Activated naive CD8-positive, alpha-beta T cell treated with anti-CD3 and anti-CD28 coated beads, Interleukin-2, amount 10 ng/mL, durations not matched to agents 7 days and 5 days (primary cell): ENCODE results near the gene FILIP1L. TPM values are rescaled to one million over a fixed set of nuclear protein-coding genes. Genes with fewer than 3 reads are reported as not detected.
A peak's percentile ranks its signal among the peaks of the same experiment; 100 is the strongest.

ENCODE experiments used
- ATAC-seq: fragments of 150-1000 bp; cut with Tn5 transposase; one replicate; pipeline ENCODE4 v1.10.0; 2021; ENCODE audit warnings: low read depth, moderate library complexity
- POLR2A ChIA-PET: fragments of 350-600 bp; sonication (Branson Sonifier 250); formaldehyde crosslinking; loops from one replicate; lab custom pipeline; 2021; ENCODE audit warnings: antibody characterized with exemption; lab: Charles Lee
- DNase-seq: peaks from one replicate; pipeline ENCODE4 v3.0.0; 2021
- H3K27ac Mint-ChIP-seq: one replicate; pipeline ENCODE4 v1.8.0; 2022; ENCODE audit warnings: mild to moderate bottlenecking, mixed read lengths
- H3K27me3 Mint-ChIP-seq: one replicate; pipeline ENCODE4 v1.8.0; 2022; ENCODE audit warnings: mild to moderate bottlenecking, moderate library complexity, mixed read lengths
- H3K36me3 Mint-ChIP-seq: one replicate; pipeline ENCODE4 v1.8.0; 2021; ENCODE audit warnings: mild to moderate bottlenecking, mixed read lengths
- H3K4me1 Mint-ChIP-seq: one replicate; pipeline ENCODE4 v1.8.0; 2021; ENCODE audit warnings: mixed read lengths
- H3K4me3 Mint-ChIP-seq: one replicate; pipeline ENCODE4 v1.8.0; 2022; ENCODE audit warnings: mild to moderate bottlenecking, moderate library complexity, mixed read lengths
- H3K9me3 Mint-ChIP-seq: one replicate; pipeline ENCODE4 v1.8.0; 2021; ENCODE audit warnings: mixed read lengths
- microRNA-seq: library from miRNA; unstranded; fragments of <30 nt; microRNA quantifications from one replicate; pipeline ENCODE4 v1.2.0, GENCODE V29; 2022
- total RNA-seq, 2 experiments: library from RNA; stranded (reverse); gene quantifications; one replicate each; pipeline ENCODE4 v1.2.3, GENCODE V29; 2021

The FILIP1L gene
- total RNA-seq, 2 experiments from 2014 or later = 2.0 to 2.4 TPM

DNA sequence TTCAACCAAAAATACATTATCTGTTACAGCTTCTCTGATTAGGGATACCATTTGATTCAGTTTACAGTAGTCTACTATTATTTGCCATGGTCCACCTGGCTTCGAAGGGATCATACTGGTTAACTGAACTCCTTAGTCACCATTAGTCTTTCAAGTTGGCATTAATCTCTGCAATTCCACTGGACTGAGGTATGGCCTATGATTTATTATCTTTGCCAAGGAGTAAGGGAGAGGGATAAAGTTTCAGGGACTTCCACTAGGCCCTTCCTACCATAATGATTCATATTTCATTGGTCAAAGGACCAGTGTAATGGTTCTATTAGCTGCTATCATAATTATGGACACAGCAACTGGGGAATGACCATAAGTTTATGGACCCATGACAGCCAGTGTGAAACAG, 303.9 kb downstream of the FILIP1L start:
- POLR2A ChIA-PET = no interaction called here
- Mint-ChIP-seq H3K36me3 (no peaks in the 10 kb centered on the region), H3K4me1 (peaks cover under 1% of the 10 kb centered on the region), H3K27me3 (no peaks in the 10 kb centered on the region), H3K27ac (no peak overlapping the region), H3K9me3 (peaks cover 6% of the 10 kb centered on the region), H3K4me3 (no peak overlapping the region)
- ATAC-seq (no peak), DNase-seq (no peak)

DNA sequence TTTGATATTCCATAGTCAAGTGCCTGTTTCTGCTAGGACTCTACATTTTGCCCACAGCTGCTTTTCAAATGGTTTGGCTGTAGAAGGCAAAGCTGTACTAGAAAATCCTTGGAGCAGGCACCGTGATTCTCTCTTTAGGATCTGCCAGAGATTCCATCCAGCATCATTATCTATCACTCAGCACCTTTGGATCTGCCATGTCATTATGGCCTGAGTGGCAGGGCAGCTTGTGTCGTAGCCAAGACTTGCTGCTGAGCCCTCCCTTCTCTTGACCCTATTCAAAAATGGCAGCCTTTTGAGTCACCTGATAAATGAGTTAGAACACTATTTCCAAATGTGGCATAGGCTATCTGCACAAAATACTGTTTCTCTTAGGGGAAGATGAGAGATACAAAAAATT, 304.7 kb downstream of the FILIP1L start:
- Mint-ChIP-seq H3K4me3 (no peak overlapping the region), H3K36me3 (no peaks in the 10 kb centered on the region), H3K4me1 (no peaks in the 10 kb centered on the region), H3K27me3 (no peaks in the 10 kb centered on the region), H3K9me3 (peaks cover 7% of the 10 kb centered on the region), H3K27ac (no peak overlapping the region)
- DNase-seq = no peak
- POLR2A ChIA-PET = no interaction called here
- ATAC-seq = no peak

DNA sequence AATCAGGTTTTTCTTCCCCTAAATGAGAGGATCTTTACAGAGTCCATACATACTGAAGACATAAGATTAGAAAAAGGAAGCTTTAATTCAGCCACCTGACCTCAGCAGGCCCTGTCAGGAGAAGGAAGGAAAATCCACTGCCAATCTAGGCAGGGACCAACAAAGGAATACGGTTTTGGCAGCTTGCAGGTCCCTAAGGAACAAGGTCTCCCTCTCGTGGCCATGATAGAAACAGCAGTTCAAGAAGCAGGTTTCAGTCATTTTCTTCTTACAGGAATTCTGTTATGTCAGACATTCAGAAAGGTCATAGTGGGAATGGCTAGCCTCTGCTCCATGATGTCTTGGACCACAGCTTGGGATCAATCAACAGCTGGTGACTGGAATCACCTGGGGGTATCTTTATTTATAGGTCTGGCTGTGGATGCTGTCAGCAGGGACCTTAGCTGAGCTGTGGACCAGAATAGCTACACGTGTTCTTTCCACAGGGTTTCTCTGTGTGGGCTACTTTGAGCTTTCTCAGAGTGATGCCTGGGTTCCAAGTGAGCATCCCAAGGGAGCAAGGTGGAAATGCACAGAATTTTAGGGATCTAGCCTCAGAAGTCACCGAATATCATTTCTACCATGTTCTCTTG, 306.0 kb downstream of the FILIP1L start:
- H3K27me3 Mint-ChIP-seq = no peaks in the 10 kb centered on the region
- H3K36me3 Mint-ChIP-seq = no peaks in the 10 kb centered on the region
- H3K9me3 Mint-ChIP-seq = peaks cover 11% of the 10 kb centered on the region
- no peak for DNase-seq
- peak; percentile 42 for ATAC-seq
- H3K4me1 Mint-ChIP-seq = no peaks in the 10 kb centered on the region
- POLR2A ChIA-PET = no interaction called here
- no peak overlapping the region for H3K27ac Mint-ChIP-seq
- no peak overlapping the region for H3K4me3 Mint-ChIP-seq

DNA sequence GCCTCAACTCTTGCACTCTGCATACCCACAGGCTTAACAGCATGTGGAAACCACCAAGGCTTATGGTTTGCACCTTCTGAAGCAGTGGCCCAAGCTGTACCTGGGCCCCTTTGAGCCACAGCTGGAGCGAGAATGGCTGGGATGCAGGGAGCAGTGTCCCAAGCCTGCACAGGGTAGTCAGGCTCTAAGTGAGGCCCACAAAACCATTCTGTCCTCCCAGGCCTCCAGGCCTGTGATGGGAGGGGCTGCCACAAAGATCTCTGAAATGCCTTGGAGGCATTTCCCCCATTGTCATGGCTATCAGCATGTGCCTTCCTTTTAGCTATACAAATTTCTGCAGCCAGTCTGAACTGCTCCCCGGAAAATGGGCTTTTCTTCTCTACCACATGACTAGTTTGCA, 309.1 kb downstream of the FILIP1L start:
- no peak for ATAC-seq
- H3K4me1 Mint-ChIP-seq = no peaks in the 10 kb centered on the region
- H3K27me3 Mint-ChIP-seq = peaks cover 2% of the 10 kb centered on the region
- no peaks in the 10 kb centered on the region for H3K36me3 Mint-ChIP-seq
- H3K27ac Mint-ChIP-seq = no peak overlapping the region
- H3K9me3 Mint-ChIP-seq = peaks cover 13% of the 10 kb centered on the region
- POLR2A ChIA-PET = no interaction called here
- DNase-seq = no peak
- H3K4me3 Mint-ChIP-seq = no peak overlapping the region

DNA sequence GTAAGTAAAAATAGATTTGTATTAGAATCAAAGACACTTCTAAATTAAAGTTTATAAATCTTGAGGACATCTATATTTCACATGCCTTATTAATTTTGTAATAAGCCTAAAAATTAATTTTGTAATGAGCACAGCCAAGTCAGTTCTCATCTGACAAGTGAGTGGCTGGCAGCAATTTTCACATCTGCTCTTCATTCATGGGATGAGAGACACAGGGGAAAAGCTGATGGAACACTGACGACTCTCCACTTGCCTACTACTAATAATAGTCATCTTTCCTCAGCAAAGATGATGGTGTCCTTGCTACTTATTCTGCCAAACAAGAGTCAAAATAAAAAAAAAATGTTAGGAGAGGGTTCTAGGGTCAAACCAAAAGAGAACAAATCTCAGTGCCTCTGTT, 311.0 kb downstream of the FILIP1L start:
- ATAC-seq = no peak
- H3K27ac Mint-ChIP-seq = no peak overlapping the region
- POLR2A ChIA-PET = no interaction called here
- peaks cover 13% of the 10 kb centered on the region for H3K9me3 Mint-ChIP-seq
- H3K4me3 Mint-ChIP-seq = no peak overlapping the region
- no peak for DNase-seq
- no peaks in the 10 kb centered on the region for H3K36me3 Mint-ChIP-seq
- peaks cover 4% of the 10 kb centered on the region for H3K27me3 Mint-ChIP-seq
- no peaks in the 10 kb centered on the region for H3K4me1 Mint-ChIP-seq

DNA sequence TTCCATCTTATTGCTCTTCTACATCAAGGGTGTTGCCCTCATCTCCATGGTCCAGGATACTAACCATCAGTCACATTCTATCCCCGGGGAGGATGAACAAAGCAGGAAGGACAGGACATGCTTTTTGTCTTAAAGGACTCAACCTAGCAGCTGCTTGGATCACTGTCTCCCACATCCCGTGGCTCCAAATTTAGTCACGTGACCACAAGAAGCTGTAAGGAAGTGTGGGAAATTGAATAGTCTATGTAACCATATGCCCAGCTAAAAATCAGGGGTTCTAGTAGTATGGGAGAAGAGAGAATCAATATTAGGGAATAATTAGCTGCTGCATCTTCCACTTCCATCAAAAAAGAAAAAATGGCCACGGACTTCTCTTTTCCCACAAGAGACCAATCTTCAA, 314.9 kb downstream of the FILIP1L start:
- peaks cover 5% of the 10 kb centered on the region for H3K9me3 Mint-ChIP-seq
- ATAC-seq = no peak
- no peaks in the 10 kb centered on the region for H3K36me3 Mint-ChIP-seq
- DNase-seq = no peak
- H3K4me3 Mint-ChIP-seq = no peak overlapping the region
- H3K27ac Mint-ChIP-seq = no peak overlapping the region
- POLR2A ChIA-PET = no interaction called here
- peaks cover 4% of the 10 kb centered on the region for H3K27me3 Mint-ChIP-seq
- no peaks in the 10 kb centered on the region for H3K4me1 Mint-ChIP-seq

DNA sequence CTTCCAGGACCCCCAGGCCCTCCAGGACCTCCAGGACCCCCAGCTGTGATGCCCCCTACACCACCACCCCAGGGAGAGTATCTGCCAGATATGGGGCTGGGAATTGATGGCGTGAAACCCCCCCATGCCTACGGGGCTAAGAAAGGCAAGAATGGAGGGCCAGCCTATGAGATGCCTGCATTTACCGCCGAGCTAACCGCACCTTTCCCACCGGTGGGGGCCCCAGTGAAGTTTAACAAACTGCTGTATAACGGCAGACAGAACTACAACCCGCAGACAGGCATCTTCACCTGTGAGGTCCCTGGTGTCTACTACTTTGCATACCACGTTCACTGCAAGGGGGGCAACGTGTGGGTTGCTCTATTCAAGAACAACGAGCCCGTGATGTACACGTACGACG, 318.7 kb downstream of the FILIP1L start:
- Mint-ChIP-seq H3K36me3 (no peaks in the 10 kb centered on the region), H3K27me3 (peaks cover 2% of the 10 kb centered on the region), H3K27ac (no peak overlapping the region), H3K4me1 (no peaks in the 10 kb centered on the region), H3K9me3 (no peaks in the 10 kb centered on the region), H3K4me3 (no peak overlapping the region)
- POLR2A ChIA-PET = no interaction called here
- no peak for ATAC-seq
- DNase-seq = no peak

DNA sequence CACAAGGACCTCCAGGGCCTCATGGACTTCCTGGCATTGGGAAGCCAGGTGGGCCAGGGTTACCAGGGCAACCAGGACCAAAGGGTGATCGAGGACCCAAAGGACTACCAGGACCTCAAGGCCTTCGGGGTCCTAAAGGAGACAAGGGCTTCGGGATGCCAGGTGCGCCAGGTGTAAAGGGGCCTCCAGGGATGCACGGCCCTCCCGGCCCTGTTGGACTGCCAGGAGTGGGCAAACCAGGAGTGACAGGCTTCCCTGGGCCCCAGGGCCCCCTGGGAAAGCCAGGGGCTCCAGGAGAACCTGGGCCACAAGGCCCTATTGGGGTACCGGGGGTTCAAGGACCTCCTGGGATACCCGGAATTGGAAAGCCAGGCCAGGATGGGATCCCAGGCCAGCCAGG, 319.8 kb downstream of the FILIP1L start:
- Mint-ChIP-seq H3K9me3 (no peaks in the 10 kb centered on the region), H3K27me3 (peaks cover 6% of the 10 kb centered on the region), H3K27ac (no peak overlapping the region), H3K36me3 (no peaks in the 10 kb centered on the region), H3K4me1 (no peaks in the 10 kb centered on the region), H3K4me3 (no peak overlapping the region)
- DNase-seq = no peak
- POLR2A ChIA-PET = no interaction called here
- ATAC-seq = no peak

DNA sequence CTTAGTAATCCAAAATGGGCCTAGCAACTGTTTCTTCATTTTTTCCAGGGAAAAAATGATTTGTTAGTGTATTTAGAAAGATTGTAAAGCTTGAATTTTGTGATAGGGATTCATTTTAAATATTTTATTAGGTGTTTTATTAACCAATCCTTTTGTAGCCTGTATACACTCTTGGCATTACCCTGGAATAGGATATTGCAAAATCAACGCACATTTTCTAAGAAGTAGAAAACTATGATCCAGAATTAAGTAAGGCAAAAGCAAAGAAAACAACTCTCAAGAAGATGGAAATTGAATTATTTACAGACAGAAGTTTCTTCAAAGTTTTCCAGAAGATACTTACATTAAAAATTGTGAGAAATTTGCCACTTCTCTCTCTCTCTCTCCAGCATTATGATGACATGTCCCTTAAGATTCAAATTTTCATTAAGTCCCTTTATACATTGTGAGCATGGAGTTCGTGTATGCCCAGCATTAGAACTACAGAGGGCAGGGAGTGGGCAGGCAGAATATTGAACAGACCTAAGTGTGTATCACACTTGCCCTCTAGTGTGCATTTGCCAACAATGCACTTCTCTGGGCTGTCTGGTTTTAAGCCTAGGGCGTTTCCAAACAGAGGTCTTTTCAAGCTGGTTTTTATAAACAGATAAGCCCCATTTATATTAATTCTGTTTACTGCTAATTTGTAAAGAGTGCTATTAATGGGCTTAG, 325.1 kb downstream of the FILIP1L start:
- DNase-seq = no peak
- H3K27ac Mint-ChIP-seq = no peak overlapping the region
- no peaks in the 10 kb centered on the region for H3K36me3 Mint-ChIP-seq
- H3K4me3 Mint-ChIP-seq = no peak overlapping the region
- no peaks in the 10 kb centered on the region for H3K4me1 Mint-ChIP-seq
- POLR2A ChIA-PET = no interaction called here
- H3K27me3 Mint-ChIP-seq = peaks cover 40% of the 10 kb centered on the region
- no peaks in the 10 kb centered on the region for H3K9me3 Mint-ChIP-seq
- peak; percentile 73 for ATAC-seq

Small RNAs within 50 kb of the gene (microRNA-seq; reads per million reads assigned to microRNA genes)
- gene MIR3921 = not detected

Other genes starting within 250 kb of the FILIP1L start
- gene TBC1D23, start 146.5 kb upstream of the FILIP1L start, total RNA-seq = 10 to 100 TPM; 34.1 to 35.3 TPM
- 10 to 100 TPM; 42.8 to 43.5 TPM for gene NIT2, start 220.3 kb upstream of the FILIP1L start, total RNA-seq